ENCODE results near the gene RGS10.

GRCh38 chr10:119461380-119461779, 81.1 kb downstream of the RGS10 start:
- TF ChIP-seq POLR2A (IDR thresholded peaks at IDR 0.05) (no peak), CTCF (IDR thresholded peaks at IDR 0.05) (no peak), POLR2AphosphoS5 (IDR thresholded peaks at IDR 0.05) (no peak)
